Right ventricle myocardium inferior (tissue), 1 donor: ENCODE measurements around the gene SUGP1. TPM values are rescaled to one million over a fixed set of nuclear protein-coding genes. Genes with fewer than 3 reads are reported as not detected.
A peak's percentile ranks its signal among the peaks of the same experiment; 100 is the strongest.
"Not testable (repeated sequence)": the region's sequence is repeated elsewhere in the genome, so short reads cannot be mapped to it uniquely, and the experiment has no call there.

Experiments used
- ATAC-seq: fragments of 200-7000 bp; cut with Tn5 transposase; one replicate; pipeline ENCODE4 v1.9.1; 2020; ENCODE audit warnings: mild to moderate bottlenecking, moderate library complexity
- DNase-seq: peaks from one replicate; pipeline ENCODE4 v3.0.0; 2021; ENCODE audit errors: missing footprints
- intact Hi-C: fragments of 100-400 bp; cut with DNase I; formaldehyde crosslinking; loops from one replicate; pipeline ENCODE4 v1.11.0; 2022
- long read RNA-seq: library from polyadenylated mRNA; unstranded; transcript quantifications from one replicate; pipeline ENCODE4 v2.0.0, GENCODE V29; 2021
- total RNA-seq: library from RNA; stranded (reverse); fragmentation: NEBNext Ultra II Directional; extraction: Animal tissue kit (Norgen Biotek cat#: 25700); gene quantifications from one replicate; pipeline ENCODE4 v1.2.1, GENCODE V29; 2021
- donor health status: DM: no; HTN: yes; CAD: no; lungs with severe emphysema.

Gene SUGP1, protein sequence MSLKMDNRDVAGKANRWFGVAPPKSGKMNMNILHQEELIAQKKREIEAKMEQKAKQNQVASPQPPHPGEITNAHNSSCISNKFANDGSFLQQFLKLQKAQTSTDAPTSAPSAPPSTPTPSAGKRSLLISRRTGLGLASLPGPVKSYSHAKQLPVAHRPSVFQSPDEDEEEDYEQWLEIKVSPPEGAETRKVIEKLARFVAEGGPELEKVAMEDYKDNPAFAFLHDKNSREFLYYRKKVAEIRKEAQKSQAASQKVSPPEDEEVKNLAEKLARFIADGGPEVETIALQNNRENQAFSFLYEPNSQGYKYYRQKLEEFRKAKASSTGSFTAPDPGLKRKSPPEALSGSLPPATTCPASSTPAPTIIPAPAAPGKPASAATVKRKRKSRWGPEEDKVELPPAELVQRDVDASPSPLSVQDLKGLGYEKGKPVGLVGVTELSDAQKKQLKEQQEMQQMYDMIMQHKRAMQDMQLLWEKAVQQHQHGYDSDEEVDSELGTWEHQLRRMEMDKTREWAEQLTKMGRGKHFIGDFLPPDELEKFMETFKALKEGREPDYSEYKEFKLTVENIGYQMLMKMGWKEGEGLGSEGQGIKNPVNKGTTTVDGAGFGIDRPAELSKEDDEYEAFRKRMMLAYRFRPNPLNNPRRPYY
- 34.9 TPM for total RNA-seq
- long read RNA-seq, transcript SUGP1-201 (14 exons, 2,423 nt): major isoform, 17 of 25 reads
- long read RNA-seq, partial matches to known transcripts: 6 of 25 reads
- long read RNA-seq, other reads (novel, unspliced or antisense): 2 of 25 reads

- peak; percentile 95 for DNase-seq
- ATAC-seq: peak; percentile 95
- intact Hi-C loops: loop anchor here (10.0 kb wide), 2 partner anchors 126 to 256 kb away; partner anchors contain the start of genes BORCS8, RFXANK and SLC25A42
Observed at GRCh38 chr19:19320361-19321140, at the start of gene SUGP1, which contains the start of gene MAU2. SUGP1 (minus strand) TSS chr19:19320509; CDS start chr19:19320496, 13 bp downstream. MAU2 (plus strand) TSS chr19:19320829; CDS start chr19:19320860, 31 bp downstream.

GRCh38 chr19:19368087-19368486, 47.8 kb upstream of the SUGP1 start:
- intact Hi-C loops: no loop called here
- DNase-seq (peak; percentile 8), ATAC-seq (no peak)

DNA sequence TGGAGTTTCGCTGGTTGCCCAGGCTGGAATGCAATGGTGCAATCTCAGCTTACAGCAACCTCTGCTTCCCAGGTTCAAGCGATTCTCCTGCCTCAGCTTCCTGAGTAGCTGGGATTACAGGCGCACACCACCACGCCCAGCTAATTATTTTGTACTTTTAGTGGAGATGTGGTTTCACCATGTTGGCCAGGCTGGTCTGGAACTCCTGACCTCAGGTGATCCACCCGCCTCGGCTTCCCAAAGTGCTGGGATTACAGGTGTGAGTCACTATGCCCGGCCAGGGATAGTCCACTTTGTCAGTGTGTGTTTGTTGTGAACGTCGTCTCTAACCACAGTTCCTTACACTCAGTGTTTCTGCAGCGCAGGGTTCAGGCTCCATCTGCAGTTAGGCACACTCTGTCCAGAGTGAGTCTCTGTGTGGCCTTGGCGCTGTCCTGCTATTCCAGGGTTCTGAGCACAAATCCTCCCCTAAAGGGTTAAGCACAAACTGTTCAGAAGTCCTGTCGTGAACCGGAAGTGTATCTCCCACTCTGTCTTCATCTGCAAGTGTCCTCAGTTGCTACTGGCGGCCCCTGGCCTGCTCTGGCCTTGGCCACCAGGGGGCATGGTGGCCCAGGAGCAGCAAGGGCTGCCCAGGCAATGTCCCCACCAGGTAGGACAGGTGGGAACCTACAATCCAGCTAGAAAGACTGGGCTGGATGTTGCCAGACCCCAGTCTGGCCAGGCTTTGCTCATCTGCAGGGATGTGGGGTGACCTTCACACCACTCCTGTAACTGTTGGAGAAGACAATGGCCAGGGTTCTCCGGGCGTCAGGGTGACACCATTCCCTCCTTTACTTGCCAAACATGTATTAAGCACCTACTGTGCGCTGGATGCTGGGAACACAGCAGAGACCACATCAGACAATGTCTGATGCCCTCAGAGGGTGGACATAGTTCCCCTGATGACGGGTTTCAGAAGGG, 46.4 kb upstream of the SUGP1 start:
- peak; percentile 78 for ATAC-seq
- intact Hi-C loops: loop anchor here (1.0 to 2.0 kb wide), 2 partner anchors 40 to 124 kb away; no protein-coding TSS in a partner anchor
- peak; percentile 84 for DNase-seq

DNA sequence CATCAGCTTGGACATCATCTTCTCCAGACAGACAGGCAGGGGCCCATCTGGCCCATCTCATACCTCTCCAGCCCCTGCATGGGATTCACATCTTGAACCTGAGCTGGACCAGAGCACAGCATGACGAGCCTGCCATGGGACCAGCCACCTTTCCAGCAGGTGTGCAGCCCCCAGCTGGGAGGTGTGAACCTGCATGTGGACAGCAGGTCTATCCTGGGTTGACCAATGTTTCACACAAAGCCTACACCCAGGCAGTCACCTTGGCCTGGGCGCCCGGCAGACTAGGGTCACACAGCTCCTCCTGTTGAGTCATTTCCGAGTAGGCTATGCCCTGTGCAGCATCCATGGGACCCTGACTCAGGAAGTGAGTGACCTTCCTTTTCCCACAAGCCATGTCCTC, 41.8 kb upstream of the SUGP1 start:
- ATAC-seq: no peak
- intact Hi-C loops: no loop called here
- DNase-seq: peak; percentile 26

GRCh38 chr19:19361075-19361594, 40.8 kb upstream of the SUGP1 start:
- ATAC-seq (peak; percentile 75), DNase-seq (peak; percentile 70)
- intact Hi-C loops: no loop called here

GRCh38 chr19:19356901-19357566, 36.7 kb upstream of the SUGP1 start:
- intact Hi-C loops: no loop called here
- ATAC-seq (no peak), DNase-seq (no peak)

DNA sequence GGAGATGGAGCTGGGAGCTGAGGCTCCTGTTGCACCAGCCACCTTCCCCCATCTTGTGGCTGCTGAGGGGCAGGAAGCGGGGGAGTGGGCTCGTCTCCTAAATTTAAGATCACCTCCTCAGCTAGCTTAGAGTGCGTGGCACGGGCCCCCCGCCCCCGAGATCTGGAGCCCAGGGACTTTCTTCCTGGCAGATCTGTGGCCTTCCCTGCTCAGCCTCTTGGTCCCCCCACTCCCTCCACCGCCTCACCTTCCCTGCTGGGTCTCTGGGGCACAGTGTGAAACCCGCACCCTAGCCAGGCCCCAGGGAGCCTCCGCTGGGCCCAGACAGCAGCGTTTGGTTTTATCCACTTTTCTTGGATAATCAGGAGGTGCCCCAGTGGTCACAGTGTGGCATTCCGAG, 36.2 kb upstream of the SUGP1 start:
- ATAC-seq (no peak), DNase-seq (no peak)
- intact Hi-C loops: no loop called here

DNA sequence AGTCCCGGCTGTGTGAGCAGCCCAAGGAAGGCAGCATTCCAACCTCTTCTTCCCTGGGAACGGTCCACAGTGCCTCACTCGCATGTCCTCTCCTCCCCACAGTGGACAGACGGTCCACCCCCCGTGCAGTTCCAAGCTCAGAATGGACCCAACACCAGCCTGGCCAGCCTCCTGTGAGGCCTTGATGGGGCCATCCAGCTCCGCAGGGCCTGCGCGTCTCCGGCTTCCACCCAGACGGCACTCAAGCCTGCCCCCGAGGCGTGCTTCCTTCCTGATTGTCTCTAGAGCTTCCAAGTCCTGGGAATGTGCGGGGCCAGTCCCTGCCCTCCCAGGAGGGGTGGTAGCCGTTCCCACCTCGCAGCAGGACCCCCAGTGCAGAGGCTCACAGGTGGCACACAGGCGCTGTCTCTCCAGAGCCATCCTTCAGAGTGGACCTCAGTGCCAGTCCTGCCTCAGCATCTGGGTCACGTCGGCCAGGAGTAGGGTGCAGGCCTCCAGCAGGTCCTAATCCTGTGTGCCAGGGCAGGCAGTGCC, 35.4 kb upstream of the SUGP1 start:
- intact Hi-C loops: no loop called here
- ATAC-seq (no peak), DNase-seq (no peak)

DNA sequence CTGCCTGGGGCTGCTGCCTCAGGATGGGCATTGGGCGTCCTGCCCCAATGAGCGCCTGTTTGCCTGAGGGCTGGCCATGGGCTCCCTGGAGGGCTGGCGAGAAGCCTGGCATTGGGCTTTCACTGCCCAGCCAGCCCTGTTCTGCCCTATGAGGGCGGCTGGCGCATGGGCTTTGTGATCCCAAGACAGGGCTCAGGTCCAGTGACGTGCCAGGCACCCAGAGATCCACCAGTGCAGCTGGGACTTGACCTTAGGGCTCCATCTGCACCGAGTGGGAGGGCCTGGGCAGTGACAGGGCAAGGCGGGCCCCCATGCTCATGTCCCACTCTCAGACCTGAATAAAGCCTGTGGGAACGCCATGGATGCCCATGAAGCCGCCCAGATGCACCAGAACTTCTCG, 34.6 kb upstream of the SUGP1 start:
- intact Hi-C loops: no loop called here
- ATAC-seq (no peak), DNase-seq (no peak)

DNA sequence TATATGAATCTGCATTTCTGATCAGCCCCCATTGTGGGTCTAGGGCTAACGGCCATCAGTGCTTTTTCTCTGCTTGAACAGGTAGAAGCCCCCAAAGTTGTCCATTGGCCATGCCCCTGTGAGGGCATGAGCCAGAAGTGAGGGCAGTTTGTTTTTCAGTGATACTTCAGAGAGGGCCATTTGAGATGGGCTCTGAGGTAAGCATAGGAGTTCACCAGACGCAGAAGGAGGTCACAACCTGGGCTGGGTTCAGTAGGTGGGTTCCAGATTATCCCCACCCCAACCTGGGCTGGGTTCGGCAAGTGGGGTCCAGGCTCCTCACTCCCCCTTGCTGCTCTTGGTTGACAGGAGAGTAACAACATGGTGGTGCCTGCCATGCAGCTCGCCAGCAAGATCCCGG, 33.7 kb upstream of the SUGP1 start:
- DNase-seq: no peak
- no peak for ATAC-seq
- intact Hi-C loops: no loop called here

- DNase-seq: no peak
- no peak for ATAC-seq
- intact Hi-C loops: no loop called here
Observed at GRCh38 chr19:19352823-19353222, 32.5 kb upstream of the SUGP1 start.

- DNase-seq, intact Hi-C loops, ATAC-seq: not testable (repeated sequence)
Observed at GRCh38 chr19:19350756-19351155, 30.4 kb upstream of the SUGP1 start.

DNA sequence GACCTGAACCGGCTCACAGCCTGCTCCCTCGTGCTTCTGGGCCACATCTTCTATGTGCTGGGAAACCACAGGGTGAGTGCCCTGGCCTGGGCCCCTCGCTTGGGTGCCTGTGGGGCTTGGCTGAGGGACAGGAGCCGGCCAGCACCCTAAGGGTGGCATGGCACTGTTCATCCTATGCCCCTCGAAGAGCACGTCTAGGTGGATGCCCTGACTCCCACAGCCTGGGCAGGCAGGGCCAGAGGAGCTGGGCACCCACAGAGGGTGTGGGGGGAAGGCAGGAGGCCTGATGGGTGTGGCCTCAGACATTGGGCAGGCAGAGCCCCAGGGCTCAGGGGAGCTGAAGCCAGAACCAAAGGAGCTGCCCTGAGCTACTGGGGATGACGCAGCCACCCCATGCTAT, 29.1 kb upstream of the SUGP1 start:
- DNase-seq (no peak), ATAC-seq (no peak)
- intact Hi-C loops: no loop called here

DNA sequence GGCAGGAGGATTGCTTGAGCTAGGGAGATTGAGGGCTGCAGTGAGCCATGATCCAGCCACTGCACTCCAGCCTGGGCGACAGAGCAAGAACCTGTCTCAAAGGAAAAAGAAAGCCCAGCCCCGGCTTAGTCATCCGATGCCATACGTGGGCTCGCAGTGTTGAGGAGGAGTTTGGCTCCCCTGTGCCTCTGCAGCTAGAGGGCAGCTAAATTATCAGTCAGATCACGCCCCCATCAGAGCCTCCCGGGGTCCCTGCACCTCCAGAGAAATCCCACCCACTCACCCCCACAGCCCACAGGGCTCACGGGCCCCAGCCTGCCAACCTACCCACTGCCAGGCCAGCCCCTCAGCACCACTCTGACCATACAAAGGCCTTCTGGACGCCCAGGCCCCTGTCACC, 28.0 kb upstream of the SUGP1 start:
- intact Hi-C loops: no loop called here
- no peak for DNase-seq

GRCh38 chr19:19347401-19348110, 27.2 kb upstream of the SUGP1 start:
- no peak for DNase-seq
- ATAC-seq: no peak
- intact Hi-C loops: no loop called here

More for the DNA sequence above, 28.0 kb upstream of the SUGP1 start:
- no peak for ATAC-seq

DNA sequence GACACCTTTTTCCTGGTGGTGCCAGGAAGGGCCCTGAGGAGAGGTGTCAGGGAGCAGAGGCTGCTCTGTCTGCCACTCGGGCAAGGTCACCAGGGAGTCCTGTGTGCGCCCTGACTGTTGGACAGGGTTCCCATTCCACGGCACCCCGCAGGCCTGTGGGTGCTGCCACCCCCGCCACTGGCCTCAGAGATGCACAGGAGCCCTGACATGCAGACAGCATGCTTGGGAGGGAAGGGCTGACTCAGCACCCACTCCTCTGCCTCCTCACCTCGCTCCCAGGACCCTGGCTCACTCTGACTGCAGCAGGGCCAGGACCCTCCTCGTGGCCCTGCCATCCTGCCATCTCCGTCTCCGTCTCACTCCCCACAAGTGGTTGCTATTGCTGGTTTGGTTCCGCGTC, 25.7 kb upstream of the SUGP1 start:
- ATAC-seq: no peak
- intact Hi-C loops: no loop called here
- DNase-seq: no peak
